H1 (cell line): ENCODE measurements around the gene RIN2. TPM values are rescaled to one million over a fixed set of nuclear protein-coding genes. Genes with fewer than 3 reads are reported as not detected.

Experiments used
- CTCF ChIA-PET: fragments of 300-600 bp; sonication (Branson Sonifier 250); formaldehyde crosslinking; loops from one replicate; lab custom pipeline; 2021; ENCODE audit not compliant: partially characterized antibody; lab: Charles Lee
- POLR2A ChIA-PET: fragments of 300-600 bp; sonication (Branson Sonifier 250); formaldehyde crosslinking; loops from one replicate; lab custom pipeline; 2021; ENCODE audit warnings: inconsistent platforms; ENCODE audit not compliant: partially characterized antibody; lab: Charles Lee
- DNase-seq, 2 experiments: peaks; one replicate each; pipeline versions ENCODE4 v3.0.0 to v3.0.0-alpha.2; 2010 to 2022; ENCODE audit warnings: low spot score in 2 of 2, low read depth in 1 of 2, mixed read lengths in 1 of 2
- FAIRE-seq: peaks from 2 replicates; lab custom pipeline; 2011; peaks lifted over from hg19 to GRCh38; lab: Jason Lieb, UNC
- H2AFZ ChIP-seq: 2 replicates; pipeline ENCODE4 v1.8.1; 2012; ENCODE audit warnings: low read length, inconsistent platforms
- H2AK5ac ChIP-seq: 2 replicates; pipeline ENCODE4 v1.6.1; 2013; ENCODE audit warnings: low read depth, low read length
- H2BK120ac ChIP-seq: replicated peaks from 2 replicates; pipeline ENCODE3; 2013; ENCODE audit warnings: low read depth, low read length, inconsistent platforms
- H2BK12ac ChIP-seq: 2 replicates; pipeline ENCODE4 v1.6.1; 2013; ENCODE audit warnings: low read depth, low read length
- H2BK15ac ChIP-seq: 2 replicates; pipeline ENCODE4 v1.6.1; 2013; ENCODE audit warnings: low read length
- H2BK20ac ChIP-seq: 2 replicates; pipeline ENCODE4 v1.6.1; 2013; ENCODE audit warnings: low read length
- H2BK5ac ChIP-seq: 2 replicates; pipeline ENCODE4 v1.6.1; 2013; ENCODE audit warnings: low read depth, low read length
- H3K14ac ChIP-seq: 2 replicates; pipeline ENCODE4 v1.6.1; 2013; ENCODE audit warnings: inconsistent platforms; ENCODE audit not compliant: insufficient read length
- H3K18ac ChIP-seq: 2 replicates; pipeline ENCODE4 v1.6.1; 2013; ENCODE audit warnings: low read length; ENCODE audit errors: extremely low read depth
- H3K23ac ChIP-seq: 2 replicates; pipeline ENCODE4 v1.6.1; 2013; ENCODE audit warnings: inconsistent platforms; ENCODE audit not compliant: insufficient read length
- H3K23me2 ChIP-seq: 2 replicates; pipeline ENCODE4 v1.6.1; 2013; ENCODE audit warnings: low read depth, low read length
- H3K27ac ChIP-seq: 2 replicates; pipeline ENCODE4 v1.6.1; 2011; ENCODE audit warnings: low read depth, low read length, inconsistent platforms
- H3K27me3 ChIP-seq, 4 experiments: replicated peaks in 1 of 4; 1 replicate in 1 of 4; 2 replicates in 3 of 4; pipeline versions ENCODE4 v1.6.1 to v1.8.1; 2011 to 2013; ENCODE audit warnings: low read length in 3 of 4, mild to moderate bottlenecking in 3 of 4, inconsistent platforms in 2 of 4, mixed read lengths in 2 of 4, moderate library complexity in 1 of 4; ENCODE audit not compliant: control insufficient read depth in 3 of 4, insufficient read depth in 3 of 4; ENCODE audit errors: extremely low read depth in 1 of 4
- H3K36me3 ChIP-seq, 4 experiments: 2 replicates each; pipeline versions ENCODE4 v1.6.1 to v1.8.1; 2011 to 2013; ENCODE audit warnings: mild to moderate bottlenecking in 4 of 4, low read length in 3 of 4, moderate library complexity in 2 of 4, control low read depth in 1 of 4, inconsistent platforms in 1 of 4; ENCODE audit not compliant: insufficient read depth in 4 of 4, control insufficient read depth in 2 of 4
- H3K4ac ChIP-seq: replicated peaks from 2 replicates; pipeline ENCODE3; 2013; ENCODE audit warnings: low read length, low read depth, mixed read lengths, inconsistent platforms; ENCODE audit not compliant: insufficient read length
- H3K4me1 ChIP-seq, 4 experiments: replicated peaks in 1 of 4; 1 replicate in 1 of 4; 2 replicates in 3 of 4; pipeline versions ENCODE4 v1.6.1 to v1.8.1; 2011 to 2013; ENCODE audit warnings: low read length in 3 of 4, inconsistent platforms in 2 of 4, mixed read lengths in 1 of 4; ENCODE audit not compliant: insufficient read depth in 4 of 4, control insufficient read depth in 3 of 4
- H3K4me2 ChIP-seq, 2 experiments: 2 replicates each; pipeline versions ENCODE4 v1.6.1 to v1.8.1; 2011 to 2013; ENCODE audit warnings: low read depth in 2 of 2, low read length in 2 of 2, control low read depth in 1 of 2, inconsistent platforms in 1 of 2, mild to moderate bottlenecking in 1 of 2; ENCODE audit not compliant: insufficient read depth in 1 of 2
- H3K4me3 ChIP-seq, 4 experiments: fragments of 200-600, 300-600 bp in 1 of 4; sonication (generic), shearing (Covaris generic), sonication (Bioruptor Twin) in 1 of 4; 2 replicates each; pipeline versions ENCODE4 v1.5.1 to v1.8.1; 2011 to 2016; ENCODE audit warnings: low read length in 4 of 4, low read depth in 3 of 4, control low read depth in 2 of 4, inconsistent platforms in 2 of 4, mild to moderate bottlenecking in 2 of 4, mixed read lengths in 1 of 4, moderate library complexity in 1 of 4; ENCODE audit not compliant: insufficient read depth in 2 of 4; ENCODE audit errors: extremely low read depth in 1 of 4
- H3K56ac ChIP-seq: replicated peaks from 2 replicates; pipeline ENCODE3; 2013; ENCODE audit warnings: low read depth, mild to moderate bottlenecking, mixed read lengths, low read length, inconsistent platforms; ENCODE audit not compliant: insufficient read length
- H3K79me1 ChIP-seq: 2 replicates; pipeline ENCODE4 v1.6.1; 2013; ENCODE audit warnings: low read depth, low read length, control low read depth
- H3K79me2 ChIP-seq, 2 experiments: 2 replicates each; pipeline versions ENCODE4 v1.6.1 to v1.8.1; 2012 to 2013; ENCODE audit warnings: low read length in 2 of 2, mild to moderate bottlenecking in 2 of 2, inconsistent platforms in 1 of 2; ENCODE audit not compliant: insufficient read depth in 2 of 2, control insufficient read depth in 1 of 2
- H3K9ac ChIP-seq, 4 experiments: replicated peaks in 1 of 4; 1 replicate in 1 of 4; 2 replicates in 3 of 4; pipeline versions ENCODE4 v1.6.1 to v1.8.1; 2011 to 2013; ENCODE audit warnings: low read depth in 3 of 4, low read length in 3 of 4, control low read depth in 2 of 4, mild to moderate bottlenecking in 2 of 4, moderate library complexity in 2 of 4, inconsistent platforms in 1 of 4; ENCODE audit errors: extremely low read depth in 1 of 4
- H3K9me3 ChIP-seq, 2 experiments: 2 replicates each; pipeline versions ENCODE4 v1.6.1 to v1.8.1; 2012 to 2013; ENCODE audit warnings: mild to moderate bottlenecking in 2 of 2, moderate library complexity in 2 of 2, control low read depth in 1 of 2, inconsistent platforms in 1 of 2, low read depth in 1 of 2, low read length in 1 of 2, mixed read lengths in 1 of 2; ENCODE audit not compliant: insufficient read depth in 2 of 2
- H4K20me1 ChIP-seq, 2 experiments: replicated peaks in 1 of 2; 2 replicates each; pipeline versions ENCODE3 to v1.8.1; 2011 to 2013; ENCODE audit warnings: inconsistent platforms in 2 of 2, low read length in 2 of 2, mild to moderate bottlenecking in 1 of 2; ENCODE audit not compliant: insufficient read depth in 2 of 2, control insufficient read depth in 1 of 2
- H4K5ac ChIP-seq: 2 replicates; pipeline ENCODE4 v1.6.1; 2013; ENCODE audit warnings: low read length, low read depth, mixed read lengths, inconsistent platforms; ENCODE audit not compliant: insufficient read length
- H4K8ac ChIP-seq: 2 replicates; pipeline ENCODE4 v1.8.0; 2013; ENCODE audit warnings: mild to moderate bottlenecking, moderate library complexity, low read length, inconsistent platforms; ENCODE audit not compliant: insufficient read depth; ENCODE audit errors: extremely low read depth
- H4K91ac ChIP-seq: replicated peaks from 2 replicates; pipeline ENCODE3; 2013; ENCODE audit warnings: low read length, mixed read lengths, inconsistent platforms; ENCODE audit not compliant: insufficient read length
- CBX5 ChIP-seq: fragments of 300-800, 300-1000 bp; sonication (generic); IDR thresholded peaks from 2 replicates; pipeline ENCODE4 v1.7.1; 2016; ENCODE audit warnings: antibody characterized with exemption, low read length, low read depth
- CREB1 ChIP-seq: IDR thresholded peaks from 2 replicates; pipeline ENCODE4 v1.6.1; 2012; ENCODE audit warnings: inconsistent platforms
- CTBP2 ChIP-seq: IDR thresholded peaks from 2 replicates; pipeline ENCODE4 v1.7.0; 2011; ENCODE audit warnings: borderline replicate concordance, mild to moderate bottlenecking, moderate library complexity, mixed read lengths, low read length; ENCODE audit not compliant: insufficient read depth, insufficient read length
- GTF2F1 ChIP-seq: IDR thresholded peaks from 2 replicates; pipeline ENCODE4 v1.6.1; 2012; ENCODE audit warnings: low read depth, low read length, improper control_type of control experiment, borderline replicate concordance
- NRF1 ChIP-seq: IDR thresholded peaks from 2 replicates; pipeline ENCODE4 v1.6.1; 2011; ENCODE audit warnings: mild to moderate bottlenecking, low read depth, low read length, improper control_type of control experiment
- PHF8 ChIP-seq: fragments of 200-600 bp; sonication (generic); conservative IDR thresholded peaks from 2 replicates; pipeline ENCODE4 v1.7.1; 2012; ENCODE audit warnings: low read depth, mild to moderate bottlenecking, inconsistent platforms, low read length, moderate library complexity
- RNF2 ChIP-seq: fragments of 200-900, 300-1000 bp; sonication (generic); IDR thresholded peaks from 2 replicates; pipeline ENCODE4 v1.7.1; 2016; ENCODE audit warnings: borderline replicate concordance, low read depth, mild to moderate bottlenecking, antibody characterized with exemption, low read length; ENCODE audit not compliant: poor library complexity, severe bottlenecking; ENCODE audit errors: missing control alignments
- SAP30 ChIP-seq: fragments of 300-600 bp; sonication (generic); IDR thresholded peaks from 2 replicates; pipeline ENCODE4 v1.7.1; 2012; ENCODE audit warnings: low read length, moderate library complexity, mild to moderate bottlenecking, inconsistent platforms; ENCODE audit not compliant: insufficient read depth, insufficient replicate concordance
- SRF ChIP-seq: IDR thresholded peaks from 2 replicates; pipeline ENCODE4 v1.6.1; 2011; ENCODE audit warnings: mild to moderate bottlenecking, low read depth, low read length, moderate library complexity
- TBP ChIP-seq: IDR thresholded peaks from 2 replicates; pipeline ENCODE4 v1.6.1; 2011; ENCODE audit warnings: low read depth, low read length, improper control_type of control experiment
- WGBS, 2 experiments: shearing (Covaris generic) in 1 of 2; methylation state at CpG; one replicate each; pipeline versions ENCODE4 v1.1.6 to v1.1.7; 2013 to 2015; ENCODE audit warnings: low lambda C conversion rate in 2 of 2, mixed read lengths in 2 of 2, inconsistent platforms in 1 of 2, low coverage in 1 of 2, missing lambda C conversion rate in 1 of 2; ENCODE audit not compliant: insufficient replicate concordance in 2 of 2, insufficient coverage in 1 of 2, insufficient read length in 1 of 2; ENCODE audit errors: extremely low coverage in 1 of 2, missing lambda C conversion rate in 1 of 2; 5-methylcytosine and 5-hydroxymethylcytosine counted together
- polyA plus RNA-seq, 7 experiments: library from polyadenylated mRNA; depleted of rRNA in 3 of 7; stranded (reverse) in 5 of 7; unstranded in 2 of 7; fragments of >200 nt in 5 of 7; fragments of 200-250 nt in 2 of 7; gene quantifications; 1 replicate in 5 of 7; 2 replicates in 1 of 7; 4 replicates in 1 of 7; pipeline versions ENCODE4 v1.2.1 to v1.2.3, GENCODE V29; 2011 to 2013; ENCODE audit warnings: missing spikeins in 2 of 7, mixed read lengths in 2 of 7
- total RNA-seq: library from RNA; stranded (reverse); fragmentation: NEBNext Ultra II Directional; extraction: Animal tissue kit (Norgen Biotek cat#: 25700); gene quantifications from 2 replicates; pipeline ENCODE4 v1.2.1, GENCODE V29; 2021

RIN2 gene
- total and polyA plus RNA-seq, 2 of the 8 experiments (the other 6 are each of a cell fraction or from before 2014, with no cell fraction given): 0.20 to 1.3 TPM

GRCh38 chr20:19773471-19773870, 15.4 kb downstream of the RIN2 start:
- H4K20me1 ChIP-seq: no peaks in the 10 kb centered on the region
- 94% methylated on average over 4 of the region's 4 CpGs; no CpG with 5 or more reads in 1 of the 2 experiments for WGBS, 2 experiments
- no peak overlapping the region for H4K5ac ChIP-seq
- no peak overlapping the region for H3K4me2 ChIP-seq
- no peak overlapping the region for H3K14ac ChIP-seq
- ChIA-PET CTCF (interaction anchor here (0.6 to 5.3 kb wide), 3 partner anchors 9 to 491 kb away, joined by 3 to 24 read pairs (median 8); no protein-coding TSS in a partner anchor), POLR2A (interaction anchor here (0.6 kb wide), 1 partner anchor 81 kb away, joined by 3 read pairs; no protein-coding TSS in a partner anchor)
- H3K23me2 ChIP-seq: no peaks in the 10 kb centered on the region
- no peak overlapping the region for H2BK12ac ChIP-seq
- H4K91ac ChIP-seq: no peak overlapping the region
- H3K27ac ChIP-seq: no peak overlapping the region
- H2AFZ ChIP-seq: no peak overlapping the region
- H4K8ac ChIP-seq: no peak overlapping the region
- H2BK20ac ChIP-seq: no peak overlapping the region
- H2BK15ac ChIP-seq: no peak overlapping the region
- no peak overlapping the region for H3K4me3 ChIP-seq
- peaks cover 0 to 12% (median 1%) of the 10 kb centered on the region in 4 experiments; a peak in 3 of 7 replicates for H3K4me1 ChIP-seq
- no peaks in the 10 kb centered on the region; a peak in 1 of 7 replicates for H3K27me3 ChIP-seq
- no peak overlapping the region for H3K23ac ChIP-seq
- H3K4ac ChIP-seq: no peak overlapping the region
- H3K9ac ChIP-seq: no peak overlapping the region
- DNase-seq: no peak
- no peak overlapping the region for H3K18ac ChIP-seq
- no peak overlapping the region for H3K56ac ChIP-seq
- no peak overlapping the region for H2BK120ac ChIP-seq
- no peaks in the 10 kb centered on the region for H3K79me2 ChIP-seq
- no peak overlapping the region for H2BK5ac ChIP-seq
- H3K79me1 ChIP-seq: no peaks in the 10 kb centered on the region
- H3K36me3 ChIP-seq: no peaks in the 10 kb centered on the region
- no peak for TF ChIP-seq NRF1
- no peak for TF ChIP-seq TBP
- no peak for TF ChIP-seq RNF2
- no peak for TF ChIP-seq CREB1
- no peak for TF ChIP-seq CTBP2
- no peak for TF ChIP-seq GTF2F1
- TF ChIP-seq SAP30: no peak
- no peak for TF ChIP-seq PHF8
- TF ChIP-seq CBX5: no peak
- no peak for TF ChIP-seq SRF
- no peak overlapping the region for H2AK5ac ChIP-seq
- H3K9me3 ChIP-seq: no peaks in the 10 kb centered on the region
- no peak for FAIRE-seq
